AG20443 (cell line): Measurements from ENCODE around the gene CLPTM1.
"Not testable (repeated sequence)": the region's sequence is repeated elsewhere in the genome, so short reads cannot be mapped to it uniquely, and the experiment has no call there.

Experiments
- DNase-seq: peaks from one replicate; pipeline ENCODE4 v3.0.0; 2012; ENCODE audit warnings: low spot score, mixed read lengths

The CLPTM1 gene

DNA sequence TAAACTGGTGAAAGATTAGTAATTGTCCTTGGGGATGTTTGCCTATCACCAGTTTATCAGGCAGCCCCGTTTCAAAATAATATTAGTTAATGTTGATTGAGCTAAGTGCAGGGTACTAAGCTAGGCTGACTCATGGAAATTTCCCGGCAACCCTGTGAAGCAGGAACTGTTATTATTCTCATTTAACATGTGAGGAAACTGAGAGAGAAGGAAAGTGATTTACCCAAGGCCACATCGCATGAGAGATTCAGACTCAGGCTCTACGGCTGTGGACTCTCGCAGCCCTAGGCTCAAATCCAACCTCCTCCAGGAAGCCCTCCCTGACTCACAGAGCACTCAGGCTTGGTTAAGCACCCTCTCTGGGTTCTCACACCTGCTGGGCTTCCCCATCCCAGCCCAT, 19.7 kb downstream of the CLPTM1 start:
- DNase-seq, result no peak

DNA sequence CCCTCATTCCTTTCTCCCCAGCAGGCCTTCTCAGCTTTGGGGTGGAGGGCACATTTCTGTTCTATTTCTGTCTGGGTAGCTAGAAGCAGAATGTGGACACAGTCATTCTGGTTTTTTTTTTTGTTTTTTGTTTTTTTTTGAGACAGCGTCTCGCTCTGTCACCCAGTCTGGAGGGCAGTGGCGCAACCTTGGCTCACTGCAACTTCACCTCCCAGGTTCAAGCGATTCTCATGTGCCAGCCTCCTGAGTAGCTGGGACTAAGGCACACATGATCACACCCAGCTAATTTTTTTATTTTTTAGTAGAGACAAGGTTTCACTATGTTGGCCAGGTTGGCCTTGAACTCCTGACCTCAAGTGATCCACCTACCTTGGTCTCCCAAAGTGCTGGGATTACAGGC, 20.3 kb downstream of the CLPTM1 start:
- no peak for DNase-seq

DNA sequence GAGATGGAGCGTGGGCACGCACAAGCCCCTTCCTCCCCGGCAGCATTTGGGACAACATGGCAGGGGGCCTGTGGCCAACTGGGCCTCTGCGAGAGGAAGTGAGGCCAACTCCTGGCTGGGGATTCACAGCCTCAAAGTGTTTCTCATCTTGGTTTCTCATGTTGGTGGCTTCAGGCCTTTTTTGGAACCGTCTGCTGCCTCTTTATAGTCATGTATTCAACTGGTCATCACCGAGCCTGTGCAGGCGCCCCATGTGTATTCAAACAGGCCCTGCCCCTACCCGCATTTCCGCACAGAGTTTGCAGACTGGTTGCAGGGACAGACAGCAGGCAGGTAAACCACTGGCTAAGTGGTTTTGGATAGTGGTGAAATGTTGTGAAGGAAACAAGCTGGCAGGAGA, 28.8 kb downstream of the CLPTM1 start:
- DNase-seq, result no peak

DNA sequence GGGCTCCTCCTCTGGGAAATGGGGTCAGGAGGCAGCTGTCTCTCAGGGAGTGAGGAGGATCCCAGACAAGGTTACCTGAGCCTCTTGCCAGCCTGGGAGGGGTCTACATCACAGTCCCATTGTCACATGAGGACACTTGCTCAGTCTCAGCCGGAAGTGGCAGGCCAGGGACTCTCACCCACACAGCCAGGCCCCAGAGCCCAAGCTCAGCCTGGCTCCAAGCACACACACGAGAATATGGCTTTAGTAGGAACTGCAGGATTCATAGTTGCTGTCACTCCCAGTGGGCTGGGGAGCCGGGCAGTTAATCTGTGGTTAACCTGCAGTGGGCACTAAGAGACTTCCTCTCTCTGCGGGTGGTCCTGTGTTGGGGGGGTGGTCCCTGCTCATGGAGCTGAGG, 30.3 kb downstream of the CLPTM1 start:
- DNase-seq, result no peak

DNA sequence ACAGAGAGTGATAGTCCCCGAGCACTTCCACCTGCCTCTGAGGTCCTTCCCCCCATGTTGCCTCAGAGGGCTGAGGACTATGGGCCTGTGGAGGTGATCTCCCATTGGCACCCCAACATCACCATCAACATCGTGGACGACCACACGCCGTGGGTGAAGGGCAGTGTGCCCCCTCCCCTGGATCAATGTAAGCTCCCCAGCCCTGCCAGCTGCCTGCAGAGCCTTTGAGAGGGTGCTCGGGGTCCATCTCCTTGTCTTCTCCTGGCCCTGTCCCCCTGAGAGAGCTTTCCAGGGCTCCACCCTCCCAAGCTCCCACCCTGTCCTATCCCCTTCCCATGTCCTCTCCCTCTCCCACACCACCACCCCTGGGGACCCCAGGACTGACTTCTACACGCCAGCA, 31.2 kb downstream of the CLPTM1 start:
- no peak for DNase-seq

DNA sequence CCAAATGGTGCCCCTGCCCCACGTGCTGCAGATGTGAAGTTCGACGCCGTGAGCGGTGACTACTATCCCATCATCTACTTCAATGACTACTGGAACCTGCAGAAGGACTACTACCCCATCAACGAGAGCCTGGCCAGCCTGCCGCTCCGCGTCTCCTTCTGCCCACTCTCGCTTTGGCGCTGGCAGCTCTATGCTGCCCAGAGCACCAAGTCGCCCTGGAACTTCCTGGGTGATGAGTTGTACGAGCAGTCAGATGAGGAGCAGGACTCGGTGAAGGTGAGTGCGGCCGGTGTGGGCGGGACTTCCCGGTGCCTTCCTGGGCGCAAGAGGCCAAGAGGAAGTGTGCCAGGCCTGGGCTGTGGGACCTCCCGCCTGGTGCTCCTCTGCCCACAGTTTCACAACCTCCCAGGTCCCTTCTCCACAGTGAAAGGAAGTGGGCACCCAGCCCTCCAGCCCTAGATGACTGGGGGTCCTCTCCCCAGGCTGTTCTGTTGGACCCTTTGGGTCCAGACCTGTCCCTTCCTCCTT, 32.0 kb downstream of the CLPTM1 start:
- DNase-seq, result no peak

DNA sequence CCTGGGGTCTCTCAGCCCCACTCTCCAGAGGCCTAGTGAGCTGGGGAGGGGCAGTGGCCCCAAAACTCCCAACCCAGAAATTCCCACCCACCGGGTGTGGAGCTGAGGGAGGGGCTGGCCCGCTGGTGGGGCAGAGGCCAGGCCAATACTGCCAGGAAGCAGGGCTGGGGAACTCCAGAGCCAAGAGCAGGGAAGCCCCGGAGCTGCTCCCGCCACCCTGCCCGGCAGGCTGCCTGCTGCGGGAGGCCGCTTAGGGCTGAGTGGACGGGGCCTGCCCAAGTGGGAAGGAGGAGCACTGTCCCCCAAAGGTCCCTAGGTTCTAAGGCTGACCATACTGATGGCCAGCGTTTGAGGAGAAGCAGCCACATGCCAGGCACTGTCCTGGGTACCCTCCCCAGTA, 33.1 kb downstream of the CLPTM1 start:
- no peak for DNase-seq

DNA sequence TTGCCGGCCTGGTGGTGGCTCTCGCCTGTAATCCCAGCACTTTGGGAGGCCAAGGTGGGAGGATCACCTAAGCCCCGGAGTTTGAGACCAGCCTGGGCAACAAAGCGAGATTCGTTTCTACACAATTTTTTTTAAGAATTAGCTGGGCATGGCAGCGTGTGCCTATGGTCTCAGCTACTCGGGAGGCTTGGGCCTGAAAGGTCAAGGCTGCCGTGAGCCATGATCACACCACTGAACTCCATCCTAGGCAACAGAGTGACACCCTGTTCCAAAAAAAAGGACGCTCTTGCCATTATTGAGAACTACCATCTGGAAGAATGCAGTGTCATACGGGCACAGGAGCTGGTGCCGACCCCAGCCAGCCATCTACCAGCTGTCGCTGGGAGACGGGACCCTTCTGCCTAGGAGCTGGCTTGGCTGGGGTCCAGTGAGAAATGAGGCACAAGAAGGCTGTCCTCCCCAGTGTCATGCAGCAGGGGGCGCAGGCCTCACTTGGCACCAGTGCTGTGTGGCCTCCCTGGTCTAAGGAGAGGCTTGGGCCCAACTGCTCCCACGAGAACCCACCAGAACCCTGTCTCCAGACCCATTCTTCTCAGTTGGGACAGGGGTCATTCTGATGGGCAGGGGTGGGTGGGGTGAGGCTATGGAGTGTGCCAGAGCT, 33.8 kb downstream of the CLPTM1 start:
- DNase-seq, result peak; percentile 86

DNA sequence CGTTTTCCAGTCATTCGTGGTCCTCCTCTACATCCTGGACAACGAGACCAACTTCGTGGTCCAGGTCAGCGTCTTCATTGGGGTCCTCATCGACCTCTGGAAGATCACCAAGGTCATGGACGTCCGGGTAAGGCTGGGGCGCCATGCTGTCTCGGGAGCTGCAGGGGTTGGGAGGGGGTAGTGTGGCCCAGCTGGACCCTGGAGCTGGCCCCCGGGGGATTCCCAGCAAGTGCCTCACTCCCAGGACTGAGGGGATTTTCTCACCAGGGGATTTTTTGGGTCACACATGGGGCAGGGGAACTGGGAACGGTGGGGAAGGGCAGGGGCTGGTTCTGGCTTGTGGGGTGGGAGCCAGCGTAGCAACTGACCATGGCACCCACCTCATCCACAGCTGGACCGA, 35.3 kb downstream of the CLPTM1 start:
- no peak for DNase-seq

DNA sequence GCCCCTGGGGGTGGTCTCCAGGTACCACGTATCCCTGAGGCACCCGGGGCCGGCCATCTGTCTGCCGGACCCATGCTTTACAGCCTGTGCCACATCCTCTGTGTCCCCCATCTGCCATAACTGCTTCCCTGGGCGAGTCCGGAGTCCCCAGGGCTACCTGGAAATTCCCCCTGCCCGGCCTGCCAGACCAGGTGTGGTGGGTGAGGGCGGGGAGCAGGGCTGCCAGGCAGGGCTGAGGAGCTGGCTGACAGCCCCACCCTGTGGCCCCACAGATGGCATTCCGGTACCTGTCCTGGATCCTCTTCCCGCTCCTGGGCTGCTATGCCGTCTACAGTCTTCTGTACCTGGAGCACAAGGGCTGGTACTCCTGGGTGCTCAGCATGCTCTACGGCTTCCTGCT, 35.8 kb downstream of the CLPTM1 start:
- no peak for DNase-seq

DNA sequence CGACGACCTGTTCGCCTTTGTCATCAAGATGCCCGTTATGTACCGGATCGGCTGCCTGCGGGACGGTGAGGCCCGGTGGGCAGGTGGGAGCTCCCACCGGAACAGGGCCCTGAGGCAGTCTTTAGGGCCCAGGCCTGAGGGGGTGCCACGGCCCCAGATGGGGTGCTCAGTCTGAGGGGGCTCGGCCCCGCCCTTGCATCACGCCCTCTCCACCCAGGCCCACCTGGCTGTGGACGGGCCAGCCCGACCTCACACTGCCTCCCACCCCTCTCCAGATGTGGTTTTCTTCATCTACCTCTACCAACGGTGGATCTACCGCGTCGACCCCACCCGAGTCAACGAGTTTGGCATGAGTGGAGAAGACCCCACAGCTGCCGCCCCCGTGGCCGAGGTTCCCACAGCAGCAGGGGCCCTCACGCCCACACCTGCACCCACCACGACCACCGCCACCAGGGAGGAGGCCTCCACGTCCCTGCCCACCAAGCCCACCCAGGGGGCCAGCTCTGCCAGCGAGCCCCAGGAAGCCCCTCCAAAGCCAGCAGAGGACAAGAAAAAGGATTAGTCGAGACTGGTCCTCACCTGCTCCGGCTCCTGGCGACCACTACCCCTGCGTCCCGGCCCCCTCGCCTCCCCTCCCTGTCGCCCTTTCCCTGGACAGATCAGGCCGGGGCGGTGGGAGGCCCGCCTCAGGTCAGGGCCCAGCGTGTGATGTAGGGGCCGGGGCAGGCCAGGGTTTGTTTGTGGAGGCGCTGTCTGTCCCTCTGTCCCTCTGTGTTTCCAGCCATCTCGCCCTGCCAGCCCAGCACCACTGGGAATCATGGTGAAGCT, 37.4 kb downstream of the CLPTM1 start:
- no peak for DNase-seq

DNA sequence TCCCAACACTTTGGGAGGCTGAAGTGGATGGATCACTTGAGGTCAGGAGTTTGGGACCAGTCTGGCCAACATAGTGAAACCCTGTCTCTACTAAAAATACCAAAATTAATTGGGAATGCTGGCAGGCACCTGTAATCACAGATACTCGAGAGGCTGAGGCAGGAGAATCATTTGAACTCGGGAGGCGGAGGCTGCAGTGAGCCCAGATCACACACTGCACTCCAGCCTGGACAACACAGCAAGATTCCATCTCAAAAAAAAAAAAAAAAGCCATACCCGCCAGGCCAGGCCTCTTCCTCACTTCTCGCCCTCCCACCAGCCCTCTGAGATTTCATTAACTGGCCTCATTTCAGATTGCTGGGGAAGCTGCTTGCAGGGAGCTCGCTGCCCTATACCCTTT, 38.3 kb downstream of the CLPTM1 start:
- DNase-seq, result no peak

DNA sequence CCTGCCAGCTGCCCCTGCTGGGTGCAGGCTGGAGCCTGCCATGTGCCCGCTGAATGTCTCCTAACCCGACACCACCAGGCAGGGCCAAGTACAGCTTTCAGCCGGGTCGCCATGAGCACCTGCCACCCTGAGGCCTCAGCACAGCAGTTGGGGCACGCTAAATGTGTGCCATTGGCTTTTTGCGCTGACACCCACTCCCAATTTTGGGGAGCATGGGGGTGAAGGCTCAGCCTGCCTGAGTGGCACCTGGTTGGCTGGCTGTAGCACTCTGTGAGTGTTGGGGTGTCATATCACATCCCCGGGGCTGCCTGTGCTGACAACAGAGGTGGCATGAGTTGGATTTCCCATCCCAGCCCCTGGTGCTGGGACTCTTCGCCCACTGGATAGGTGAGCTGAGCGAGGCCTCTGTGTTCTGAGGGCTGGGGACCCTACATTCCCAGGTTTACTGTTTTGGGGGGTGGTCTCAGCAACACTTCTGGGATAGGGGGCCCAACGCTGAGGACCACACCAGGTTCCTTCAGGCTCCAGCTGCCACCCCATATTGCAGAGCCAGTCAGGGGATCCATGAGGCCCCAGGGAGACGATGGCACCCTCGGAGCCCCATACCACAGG, 38.9 kb downstream of the CLPTM1 start:
- DNase-seq, result no peak

DNA sequence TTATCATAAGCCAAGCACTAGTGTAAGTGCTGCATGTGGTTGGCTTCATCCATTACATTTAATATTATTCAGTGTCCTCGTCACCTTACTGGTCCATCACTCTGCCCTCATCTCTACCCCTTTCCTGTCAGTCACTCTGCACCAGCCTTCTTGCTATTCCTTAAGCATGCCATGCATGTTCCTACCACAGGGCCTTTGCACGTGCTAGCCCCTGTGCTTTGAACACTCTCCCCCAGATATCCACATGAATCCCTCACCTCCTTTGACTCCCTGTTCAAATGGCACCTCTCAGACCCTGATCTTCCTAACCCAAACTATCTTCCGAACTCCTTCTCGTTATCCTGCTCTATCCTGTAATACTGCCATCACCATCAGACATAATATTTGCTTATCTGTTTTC, 42.8 kb downstream of the CLPTM1 start:
- DNase-seq, result no peak

DNA sequence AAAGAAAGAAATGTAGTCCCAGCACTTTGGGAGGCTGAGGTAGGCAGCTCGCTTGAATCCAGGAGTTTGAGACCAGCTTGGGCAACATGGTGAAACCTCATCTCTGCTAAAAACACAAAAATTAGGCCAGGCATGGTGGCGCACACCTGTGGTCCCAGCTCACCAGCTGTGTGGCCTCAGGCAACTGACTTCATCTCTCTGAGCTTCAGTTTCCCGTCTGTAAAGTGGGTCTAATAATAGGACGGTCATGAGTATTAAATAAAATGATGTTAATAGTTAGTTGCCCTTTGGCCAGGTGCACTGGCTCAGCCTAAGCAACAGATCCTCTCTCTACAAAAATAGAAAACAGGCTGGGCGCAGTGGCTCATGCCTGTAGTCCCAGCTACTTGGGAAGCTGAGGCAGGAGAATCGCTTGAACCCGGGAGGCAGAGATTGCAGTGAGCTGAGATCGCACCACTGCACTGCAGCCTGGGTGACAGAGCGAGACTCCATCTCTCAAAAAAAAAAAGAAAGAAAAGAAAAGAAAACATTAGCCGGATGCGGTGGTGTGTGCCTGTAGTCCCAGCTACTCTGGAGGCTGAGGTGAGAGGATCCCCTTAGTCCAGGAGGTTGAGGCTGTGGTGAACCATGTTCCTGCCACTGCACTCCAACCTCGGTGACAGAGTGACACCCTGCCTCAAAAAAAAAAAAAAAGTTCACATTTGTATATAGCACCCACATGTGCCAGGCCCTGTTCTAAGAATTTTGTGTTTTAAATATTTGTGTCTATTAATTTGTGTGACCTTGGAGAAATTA, 44.1 kb downstream of the CLPTM1 start:
- DNase-seq, result not testable (repeated sequence)

DNA sequence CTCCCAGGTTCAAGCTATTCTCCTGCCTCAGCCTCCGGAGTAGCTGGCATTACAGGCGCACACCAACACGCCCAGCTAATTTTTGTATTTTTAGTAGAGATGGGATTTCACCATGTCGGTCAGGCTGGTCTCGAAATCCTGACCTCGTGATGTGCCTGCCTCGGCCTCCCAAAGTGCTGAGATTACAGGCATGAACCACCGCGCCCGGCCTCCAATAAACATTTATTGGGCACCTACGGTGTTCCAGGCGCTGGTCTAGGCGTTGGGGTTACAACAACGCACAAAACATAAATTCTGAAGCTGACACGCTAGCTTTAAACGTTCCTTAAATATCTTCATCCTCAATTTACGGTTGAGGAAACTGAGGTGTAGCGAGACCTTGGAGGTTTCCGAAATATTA, 45.5 kb downstream of the CLPTM1 start:
- DNase-seq, result not testable (repeated sequence)

DNA sequence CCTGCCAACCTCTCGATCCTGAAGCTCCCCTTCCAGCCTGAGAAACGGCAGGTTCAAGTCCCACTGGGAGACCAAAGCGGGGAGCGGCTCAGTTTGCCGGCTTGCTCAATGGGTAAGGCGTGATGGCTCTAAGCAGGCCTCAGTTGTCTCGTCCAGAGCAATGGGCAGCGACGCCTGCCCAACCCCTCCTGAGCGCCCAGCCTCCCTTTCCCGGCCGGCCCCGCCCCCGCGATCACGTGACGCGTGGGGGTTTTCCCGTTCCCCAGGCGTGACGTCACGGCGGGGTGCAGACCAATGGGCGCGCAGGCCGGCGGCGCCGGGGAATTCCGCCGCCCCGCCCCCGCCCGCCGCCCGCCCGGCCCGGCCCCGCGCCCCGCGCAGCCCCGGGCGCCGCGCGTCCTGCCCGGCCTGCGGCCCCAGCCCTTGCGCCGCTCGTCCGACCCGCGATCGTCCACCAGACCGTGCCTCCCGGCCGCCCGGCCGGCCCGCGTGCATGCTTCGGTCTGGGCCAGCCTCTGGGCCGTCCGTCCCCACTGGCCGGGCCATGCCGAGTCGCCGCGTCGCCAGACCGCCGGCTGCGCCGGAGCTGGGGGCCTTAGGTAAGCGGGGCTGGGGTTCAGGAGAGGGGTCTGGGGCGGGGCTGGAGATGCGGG, 46.0 kb downstream of the CLPTM1 start, which contains the start of gene RELB:
Gene RELB (plus strand): TSS at position 378 of the 653 bp plus-strand sequence. CDS start 116 bp downstream, at position 494.
- peak; percentile 100 for DNase-seq

DNA sequence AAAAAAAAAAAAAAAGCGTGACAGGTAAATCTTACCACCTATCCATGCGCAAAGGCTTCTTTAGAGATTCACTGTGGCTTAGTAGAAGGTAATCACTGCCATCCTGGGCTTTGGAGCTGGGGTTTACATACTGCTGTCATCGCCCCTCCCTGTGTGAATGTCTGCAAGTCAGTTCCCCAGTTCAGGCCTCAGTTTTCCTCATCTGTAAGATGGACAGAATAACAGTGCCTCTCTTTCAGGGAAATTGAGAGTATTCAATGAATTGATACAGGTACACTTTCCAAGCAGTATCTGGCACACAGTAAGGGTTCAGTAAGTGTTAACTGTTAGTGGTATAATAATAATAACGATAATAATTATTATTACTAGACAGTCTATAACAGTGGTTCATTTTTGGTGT, 48.3 kb downstream of the CLPTM1 start:
- no peak for DNase-seq

DNA sequence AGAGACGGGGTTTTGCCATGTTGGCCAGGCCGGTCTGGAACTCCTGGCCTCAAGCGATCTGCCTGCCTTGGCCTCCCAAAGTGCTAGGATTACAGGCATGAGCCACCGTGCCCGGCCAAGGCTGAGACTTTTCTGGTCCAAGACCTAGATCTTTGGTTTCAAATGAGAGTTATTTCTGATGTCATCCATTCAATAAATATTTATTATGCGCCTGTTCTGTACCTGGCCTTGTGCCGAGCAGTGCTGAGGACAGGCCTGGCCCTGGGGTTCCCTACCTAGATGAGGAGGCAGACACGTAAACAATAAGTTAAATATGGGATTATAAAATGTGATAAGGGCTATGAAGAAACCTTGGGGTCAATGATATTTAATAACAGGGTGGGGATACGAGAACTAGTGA, 50.6 kb downstream of the CLPTM1 start:
- DNase-seq, result no peak

DNA sequence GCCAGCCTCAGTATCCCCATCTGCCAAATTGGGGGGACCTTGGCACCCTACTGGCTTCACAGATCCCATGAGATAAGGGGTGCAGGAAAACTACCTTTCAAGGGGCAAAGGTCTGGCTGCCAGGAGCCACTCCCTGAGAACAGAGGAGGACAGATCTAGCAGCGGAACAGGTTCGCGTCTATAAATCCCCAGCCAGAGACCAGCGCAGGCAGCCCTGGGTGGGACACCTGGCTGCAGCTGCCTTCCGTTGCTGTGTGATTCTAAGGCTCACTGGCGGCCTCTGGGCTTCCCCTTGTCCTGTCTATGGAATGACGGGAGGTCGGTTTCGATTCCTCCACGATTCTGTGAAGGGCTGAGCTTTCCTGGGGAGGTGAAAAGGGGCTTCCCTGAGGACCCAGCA, 53.4 kb downstream of the CLPTM1 start:
- DNase-seq, result no peak

DNA sequence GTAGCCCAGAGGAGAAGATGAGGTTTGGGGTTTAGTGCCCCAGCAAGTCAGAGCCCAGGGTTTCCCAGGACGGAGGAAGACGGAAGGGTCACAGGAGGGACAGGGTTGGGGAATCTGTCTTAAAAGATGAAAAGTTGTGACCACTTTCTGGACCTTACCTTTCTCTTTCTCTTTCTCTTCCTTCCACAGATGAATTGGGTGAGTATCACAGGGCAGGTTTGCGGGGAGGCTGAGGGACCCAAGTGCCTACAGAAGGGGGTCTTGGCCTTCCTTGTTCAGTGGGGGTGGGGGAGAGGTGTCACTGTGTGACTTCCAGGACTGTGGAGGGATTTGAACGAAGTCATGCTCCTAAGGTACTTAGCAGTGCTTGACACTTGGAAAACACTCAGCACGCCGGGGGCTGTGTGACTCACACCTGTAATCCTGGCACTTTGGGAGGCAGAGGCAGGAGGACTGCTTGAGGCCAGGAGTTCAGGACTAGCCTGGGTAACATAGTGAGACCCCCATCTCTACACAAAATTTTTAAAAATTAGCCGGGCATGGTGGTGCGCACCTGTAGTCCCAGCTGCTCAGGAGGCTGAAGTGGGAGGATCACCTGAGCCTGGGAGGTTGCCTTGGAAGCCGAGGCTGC, 54.6 kb downstream of the CLPTM1 start:
- DNase-seq, result no peak
